CD14-positive monocyte (primary cell): ENCODE measurements around the gene SLC2A14. TPM values are rescaled to one million over a fixed set of nuclear protein-coding genes. Genes with fewer than 3 reads are reported as not detected.

ENCODE experiments used
- DNase-seq, 3 donors: peaks; one replicate each; pipeline ENCODE4 v3.0.0-alpha.2; 2011 to 2022
- H2AFZ ChIP-seq: 2 replicates; pipeline ENCODE4 v1.6.0; 2012; ENCODE audit warnings: mild to moderate bottlenecking, low read depth, low read length, inconsistent platforms; ENCODE audit not compliant: insufficient read depth, poor library complexity, severe bottlenecking
- H3K27ac ChIP-seq, 2 donors: 1 replicate in 1 of 2; 2 replicates in 1 of 2; pipeline ENCODE4 v1.5.1; 2012 to 2013; ENCODE audit warnings: low read length in 2 of 2, control low read depth in 1 of 2, inconsistent platforms in 1 of 2, low read depth in 1 of 2, mild to moderate bottlenecking in 1 of 2
- H3K27me3 ChIP-seq, 2 donors: one replicate each; pipeline versions ENCODE4 v1.6.0 to v1.6.1; 2011 to 2013; ENCODE audit warnings: low read length in 2 of 2; ENCODE audit not compliant: control insufficient read depth in 2 of 2, insufficient read depth in 2 of 2
- H3K36me3 ChIP-seq, 2 donors: replicated peaks in 1 of 2; 1 replicate in 1 of 2; 2 replicates in 1 of 2; pipeline versions ENCODE4 v1.5.1 to v1.6.1; 2012 to 2013; ENCODE audit warnings: low read length in 2 of 2, control low read depth in 1 of 2, inconsistent platforms in 1 of 2, mild to moderate bottlenecking in 1 of 2; ENCODE audit not compliant: insufficient read depth in 2 of 2, control insufficient read depth in 1 of 2
- H3K4me1 ChIP-seq, 2 donors: 1 replicate in 1 of 2; 2 replicates in 1 of 2; pipeline versions ENCODE4 v1.5.1 to v1.6.1; 2012 to 2013; ENCODE audit warnings: low read length in 2 of 2, control low read depth in 1 of 2, inconsistent platforms in 1 of 2, mild to moderate bottlenecking in 1 of 2, moderate library complexity in 1 of 2; ENCODE audit not compliant: insufficient read depth in 2 of 2, control insufficient read depth in 1 of 2
- H3K4me2 ChIP-seq: replicated peaks from 2 replicates; pipeline ENCODE3; 2012; ENCODE audit warnings: low read length, moderate library complexity, mild to moderate bottlenecking; ENCODE audit not compliant: poor library complexity, severe bottlenecking; ENCODE audit errors: extremely low read depth
- H3K4me3 ChIP-seq, 3 experiments: fragments of 200-600 bp in 1 of 3; sonication (generic) in 1 of 3; replicated peaks in 1 of 3; 1 replicate in 2 of 3; 2 replicates in 1 of 3; pipeline ENCODE4 v1.5.1; 2011 to 2013; ENCODE audit warnings: low read length in 3 of 3, mild to moderate bottlenecking in 3 of 3, control low read depth in 2 of 3, low read depth in 2 of 3, inconsistent platforms in 1 of 3, moderate library complexity in 1 of 3
- H3K79me2 ChIP-seq: 2 replicates; pipeline ENCODE4 v1.6.0; 2012; ENCODE audit warnings: mild to moderate bottlenecking, control low read depth, inconsistent platforms, low read length, moderate library complexity; ENCODE audit not compliant: insufficient read depth
- H3K9ac ChIP-seq: 2 replicates; pipeline ENCODE4 v1.6.0; 2017; ENCODE audit warnings: low read length, mild to moderate bottlenecking; ENCODE audit not compliant: insufficient read depth, poor library complexity, severe bottlenecking
- H3K9me3 ChIP-seq, 2 donors: replicated peaks in 1 of 2; 1 replicate in 1 of 2; 2 replicates in 1 of 2; pipeline versions ENCODE4 v1.5.1 to v1.6.1; 2012 to 2013; ENCODE audit warnings: low read length in 2 of 2, control low read depth in 1 of 2; ENCODE audit not compliant: control insufficient read depth in 1 of 2, insufficient read depth in 1 of 2
- H4K20me1 ChIP-seq: 2 replicates; pipeline ENCODE4 v1.6.0; 2012; ENCODE audit warnings: mild to moderate bottlenecking, low read length, control low read depth, moderate library complexity; ENCODE audit not compliant: insufficient read depth
- H3K27ac Mint-ChIP-seq, 7 donors: one replicate each; pipeline ENCODE4 v1.8.0; 2020; ENCODE audit warnings: mild to moderate bottlenecking in 7 of 7, mixed read lengths in 7 of 7, moderate library complexity in 6 of 7, inconsistent platforms in 2 of 7
- H3K27me3 Mint-ChIP-seq, 3 donors: one replicate each; pipeline ENCODE4 v1.8.0; 2021 to 2022; ENCODE audit warnings: low read depth in 3 of 3, mild to moderate bottlenecking in 3 of 3, mixed read lengths in 3 of 3, moderate library complexity in 3 of 3, inconsistent platforms in 1 of 3
- H3K36me3 Mint-ChIP-seq, 2 donors: one replicate each; pipeline ENCODE4 v1.8.0; 2020; ENCODE audit warnings: mixed read lengths in 2 of 2, inconsistent platforms in 1 of 2, mild to moderate bottlenecking in 1 of 2
- H3K4me1 Mint-ChIP-seq: one replicate; pipeline ENCODE4 v1.8.0; 2020; ENCODE audit warnings: mild to moderate bottlenecking, mixed read lengths
- H3K4me3 Mint-ChIP-seq, 2 donors: one replicate each; pipeline ENCODE4 v1.8.0; 2020; ENCODE audit warnings: mild to moderate bottlenecking in 2 of 2, mixed read lengths in 2 of 2, moderate library complexity in 1 of 2
- H3K9me3 Mint-ChIP-seq, 7 donors: one replicate each; pipeline ENCODE4 v1.8.0; 2020 to 2022; ENCODE audit warnings: mixed read lengths in 7 of 7, mild to moderate bottlenecking in 6 of 7, moderate library complexity in 6 of 7, inconsistent platforms in 2 of 7
- WGBS: methylation state at CpG from one replicate; pipeline ENCODE4 v1.1.5; 2013; ENCODE audit warnings: missing lambda C conversion rate; ENCODE audit not compliant: insufficient coverage; 5-methylcytosine and 5-hydroxymethylcytosine counted together
- intact Hi-C, 2 donors: fragments of 100-400 bp; cut with micrococcal nuclease; formaldehyde crosslinking; loops; one replicate each; pipeline versions ENCODE4 v1.15.0 to v1.15.1; 2023
- polyA plus RNA-seq, 3 donors: library from polyadenylated mRNA; depleted of rRNA in 1 of 3; unstranded in 2 of 3; stranded (reverse) in 1 of 3; fragments of 300-500 nt in 2 of 3; fragments of >200 nt in 1 of 3; fragmentation: Illumina TruSeq in 2 of 3; gene quantifications; 1 replicate in 2 of 3; 2 replicates in 1 of 3; pipeline ENCODE4 v1.2.3, GENCODE V29; 2012 to 2021
- small RNA-seq: library from RNA; depleted of rRNA; stranded (forward); fragments of <200 nt; gene quantifications from one replicate; pipeline ENCODE3, GENCODE V24; 2012; ENCODE audit warnings: low read depth; ENCODE audit not compliant: insufficient read length
- TF ChIP-seq, protein P1 (sequence below): fragments of 200-600 bp; IDR thresholded peaks from one replicate; pipeline ENCODE4 v1.8.0; 2022; ENCODE audit warnings: antibody characterized with exemption, mild to moderate bottlenecking

The SLC2A14 gene
- polyA plus RNA-seq, 3 donors: 0.21 to 3.1 (median 0.29) TPM

DNA sequence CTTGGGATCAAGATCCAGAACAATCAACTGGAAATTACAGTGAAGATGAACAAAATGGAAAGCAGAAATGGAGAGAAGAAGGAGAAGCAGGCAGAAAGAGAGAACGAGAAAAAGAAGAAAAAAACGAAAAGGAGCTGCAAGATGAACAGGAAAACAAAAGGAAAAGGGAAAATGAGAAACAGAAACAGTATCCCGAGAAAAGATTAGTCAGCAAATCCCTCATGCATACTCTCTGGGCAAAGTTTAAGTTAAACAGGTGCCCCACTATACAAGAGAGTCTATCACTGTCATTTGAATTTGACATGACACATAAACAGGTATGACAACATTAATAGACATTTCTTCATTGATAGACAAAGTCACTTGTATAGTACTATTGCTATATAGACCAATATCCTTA is 102.7 kb downstream of the SLC2A14 start:
- intact Hi-C loops: no loop called here
- no peak overlapping the region for H3K27ac Mint-ChIP-seq
- H3K4me3 Mint-ChIP-seq: peak overlapping the region in 1 of 2 donors; percentile 2

More for the DNA sequence above, 102.7 kb downstream of the SLC2A14 start:
- H3K9me3 ChIP-seq: no peaks in the 10 kb centered on the region
- no peak overlapping the region for H3K27ac ChIP-seq
- no peaks in the 10 kb centered on the region for H3K36me3 Mint-ChIP-seq
- H3K36me3 ChIP-seq: no peaks in the 10 kb centered on the region
- H3K4me2 ChIP-seq: no peak overlapping the region
- H4K20me1 ChIP-seq: no peaks in the 10 kb centered on the region
- H2AFZ ChIP-seq: no peak overlapping the region
- H3K9ac ChIP-seq: no peak overlapping the region
- peaks cover 0 to 3% (median 2%) of the 10 kb centered on the region in 3 donors for H3K27me3 Mint-ChIP-seq
- no peaks in the 10 kb centered on the region for H3K27me3 ChIP-seq
- H3K4me3 ChIP-seq: no peak overlapping the region
- H3K9me3 Mint-ChIP-seq: no peaks in the 10 kb centered on the region
- no CpG with 5 or more reads among the region's 3 CpGs for WGBS
- no peaks in the 10 kb centered on the region for H3K79me2 ChIP-seq
- TF ChIP-seq, protein P1, sequence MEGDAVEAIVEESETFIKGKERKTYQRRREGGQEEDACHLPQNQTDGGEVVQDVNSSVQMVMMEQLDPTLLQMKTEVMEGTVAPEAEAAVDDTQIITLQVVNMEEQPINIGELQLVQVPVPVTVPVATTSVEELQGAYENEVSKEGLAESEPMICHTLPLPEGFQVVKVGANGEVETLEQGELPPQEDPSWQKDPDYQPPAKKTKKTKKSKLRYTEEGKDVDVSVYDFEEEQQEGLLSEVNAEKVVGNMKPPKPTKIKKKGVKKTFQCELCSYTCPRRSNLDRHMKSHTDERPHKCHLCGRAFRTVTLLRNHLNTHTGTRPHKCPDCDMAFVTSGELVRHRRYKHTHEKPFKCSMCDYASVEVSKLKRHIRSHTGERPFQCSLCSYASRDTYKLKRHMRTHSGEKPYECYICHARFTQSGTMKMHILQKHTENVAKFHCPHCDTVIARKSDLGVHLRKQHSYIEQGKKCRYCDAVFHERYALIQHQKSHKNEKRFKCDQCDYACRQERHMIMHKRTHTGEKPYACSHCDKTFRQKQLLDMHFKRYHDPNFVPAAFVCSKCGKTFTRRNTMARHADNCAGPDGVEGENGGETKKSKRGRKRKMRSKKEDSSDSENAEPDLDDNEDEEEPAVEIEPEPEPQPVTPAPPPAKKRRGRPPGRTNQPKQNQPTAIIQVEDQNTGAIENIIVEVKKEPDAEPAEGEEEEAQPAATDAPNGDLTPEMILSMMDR: no peak
- H3K4me1 ChIP-seq: peaks cover 6 to 7% of the 10 kb centered on the region in 2 donors
- H3K4me1 Mint-ChIP-seq: peaks cover 23% of the 10 kb centered on the region
- no peak for DNase-seq

Small RNA genes within 50 kb of the gene (small RNA-seq; reads per million reads assigned to genes)
- not detected for gene RF00019

Other genes starting within 250 kb of the SLC2A14 start
- gene APOBEC1, start 207.0 kb downstream of the SLC2A14 start, polyA plus RNA-seq: not detected
- gene GDF3, start 177.1 kb downstream of the SLC2A14 start, polyA plus RNA-seq: not detected
- gene DPPA3, start 161.5 kb downstream of the SLC2A14 start, polyA plus RNA-seq: not detected
- 1 to 10 TPM in 1 of 3 donors, under 1 TPM in 1, not detected in 1; 0.54 to 1.4 TPM for gene CLEC4C, start 125.5 kb downstream of the SLC2A14 start, polyA plus RNA-seq
- not detected for gene NANOGNB, start 107.7 kb downstream of the SLC2A14 start, polyA plus RNA-seq
- not detected for gene NANOG, start 83.5 kb downstream of the SLC2A14 start, polyA plus RNA-seq
- 1,000 to 10,000 TPM in 1 of 3 donors, 100 to 1,000 TPM in 2; 128 to 1,210 (median 179) TPM for gene SLC2A3, start 63.3 kb upstream of the SLC2A14 start, polyA plus RNA-seq
- gene FOXJ2, start 159.8 kb upstream of the SLC2A14 start, polyA plus RNA-seq: 10 to 100 TPM in 1 of 3 donors, 1 to 10 TPM in 2; 4.9 to 15.0 (median 7.4) TPM
- gene C3AR1, start 193.4 kb upstream of the SLC2A14 start, polyA plus RNA-seq: 100 to 1,000 TPM in 1 of 3 donors, 10 to 100 TPM in 2; 60.7 to 222 (median 67.3) TPM
- 10 to 100 TPM; 18.7 to 74.8 (median 30.0) TPM for gene NECAP1, start 209.4 kb upstream of the SLC2A14 start, polyA plus RNA-seq